Endodermal cell (in vitro differentiated cells): ENCODE measurements around the gene SLC7A9. TPM values are rescaled to one million over a fixed set of nuclear protein-coding genes. Genes with fewer than 3 reads are reported as not detected.
"Not testable (repeated sequence)": the region's sequence is repeated elsewhere in the genome, so short reads cannot be mapped to it uniquely, and the experiment has no call there.

Experiments used
- DNase-seq: peaks from one replicate; pipeline ENCODE4 v3.0.0-alpha.2; 2017
- H3K27ac ChIP-seq: 2 replicates; pipeline ENCODE4 v1.5.1; 2013; ENCODE audit warnings: mild to moderate bottlenecking, low read depth, low read length, moderate library complexity
- H3K27me3 ChIP-seq: 2 replicates; pipeline ENCODE4 v1.6.1; 2013; ENCODE audit warnings: mild to moderate bottlenecking, low read length, moderate library complexity; ENCODE audit not compliant: insufficient read depth, control insufficient read depth, poor library complexity, severe bottlenecking
- H3K36me3 ChIP-seq: 2 replicates; pipeline ENCODE4 v1.7.0; 2013; ENCODE audit warnings: mild to moderate bottlenecking, low read length, moderate library complexity; ENCODE audit not compliant: control insufficient read depth, insufficient read depth
- H3K4me1 ChIP-seq: one replicate; pipeline ENCODE4 v1.7.0; 2013; ENCODE audit warnings: low read length; ENCODE audit not compliant: control insufficient read depth, insufficient read depth
- H3K4me3 ChIP-seq: 2 replicates; pipeline ENCODE4 v1.5.1; 2013; ENCODE audit warnings: mild to moderate bottlenecking, low read length, moderate library complexity
- H3K9ac ChIP-seq: 2 replicates; pipeline ENCODE4 v1.6.1; 2013; ENCODE audit warnings: mild to moderate bottlenecking, low read length, moderate library complexity; ENCODE audit not compliant: poor library complexity, severe bottlenecking; ENCODE audit errors: extremely low read depth
- H3K9me3 ChIP-seq: 2 replicates; pipeline ENCODE4 v1.6.1; 2013; ENCODE audit warnings: mild to moderate bottlenecking, low read length, moderate library complexity; ENCODE audit not compliant: control insufficient read depth
- H3K27ac Mint-ChIP-seq: 2 replicates; pipeline ENCODE4 v1.8.0; 2020; ENCODE audit warnings: mixed read lengths
- H3K27me3 Mint-ChIP-seq: 2 replicates; pipeline ENCODE4 v1.8.0; 2021; ENCODE audit warnings: mild to moderate bottlenecking, mixed read lengths; ENCODE audit not compliant: insufficient read depth
- H3K36me3 Mint-ChIP-seq: 2 replicates; pipeline ENCODE4 v1.8.0; 2020; ENCODE audit warnings: low read depth, mixed read lengths
- H3K4me1 Mint-ChIP-seq: 2 replicates; pipeline ENCODE4 v1.8.0; 2020; ENCODE audit warnings: mixed read lengths
- H3K4me3 Mint-ChIP-seq: 2 replicates; pipeline ENCODE4 v1.8.0; 2020; ENCODE audit warnings: mild to moderate bottlenecking, moderate library complexity, mixed read lengths
- H3K9me3 Mint-ChIP-seq: 2 replicates; pipeline ENCODE4 v1.8.0; 2020; ENCODE audit warnings: mild to moderate bottlenecking, mixed read lengths
- CTCF ChIP-seq: fragments of 200-600 bp; sonication (generic); conservative IDR thresholded peaks from 2 replicates; pipeline ENCODE4 v1.5.0; 2021; ENCODE audit warnings: antibody characterized with exemption, mild to moderate bottlenecking
- WGBS, 2 experiments: methylation state at CpG; one replicate each; pipeline versions ENCODE4 v1.1.5 to v1.1.7; 2013; ENCODE audit warnings: missing lambda C conversion rate in 2 of 2, mixed read lengths in 1 of 2; ENCODE audit not compliant: insufficient coverage in 1 of 2, insufficient read length in 1 of 2; 5-methylcytosine and 5-hydroxymethylcytosine counted together
- total RNA-seq, 2 donors: library from RNA; stranded (reverse); fragmentation: NEBNext Ultra II Directional in 1 of 2; extraction: Animal tissue kit (Norgen Biotek cat#: 25700) in 1 of 2; gene quantifications; 2 replicates in 1 of 2; 3 replicates in 1 of 2; pipeline ENCODE4 v1.2.1, GENCODE V29; 2021

The SLC7A9 gene
- total RNA-seq, 2 donors from 2014 or later: 0.18 TPM; not detected in 1

GRCh38 chr19:32887572-32888215 lies 18.1 kb upstream of the SLC7A9 start:
- H3K27ac ChIP-seq: no peak overlapping the region
- Mint-ChIP-seq H3K27ac (no peak overlapping the region), H3K9me3 (peaks cover 11% of the 10 kb centered on the region), H3K4me1 (no peaks in the 10 kb centered on the region), H3K27me3 (no peaks in the 10 kb centered on the region), H3K4me3 (no peak overlapping the region), H3K36me3 (peaks cover 31% of the 10 kb centered on the region)
- H3K4me3 ChIP-seq: no peak overlapping the region
- no peak for TF ChIP-seq CTCF
- no peak for DNase-seq
- H3K9me3 ChIP-seq: peaks cover 11% of the 10 kb centered on the region
- H3K36me3 ChIP-seq: peaks cover 3% of the 10 kb centered on the region
- no peak overlapping the region for H3K9ac ChIP-seq
- H3K4me1 ChIP-seq: no peaks in the 10 kb centered on the region
- H3K27me3 ChIP-seq: no peaks in the 10 kb centered on the region
- WGBS, 2 experiments: 75 to 88% methylated on average over 2 to 4 of the region's 4 CpGs

- no peaks in the 10 kb centered on the region for H3K4me1 ChIP-seq
- no peak overlapping the region for H3K27ac ChIP-seq
- H3K9ac ChIP-seq: no peak overlapping the region
- H3K36me3 ChIP-seq: peaks cover 3% of the 10 kb centered on the region
- 92 to 100% methylated on average over 2 to 7 of the region's 7 CpGs for WGBS, 2 experiments
- TF ChIP-seq CTCF: no peak
- no peaks in the 10 kb centered on the region for H3K4me1 Mint-ChIP-seq
- H3K27ac Mint-ChIP-seq: peak overlapping the region; percentile 20
- no peak overlapping the region for H3K4me3 Mint-ChIP-seq
- no peaks in the 10 kb centered on the region for H3K9me3 ChIP-seq
- DNase-seq: no peak
- H3K36me3 Mint-ChIP-seq: peaks cover 19% of the 10 kb centered on the region
- no peaks in the 10 kb centered on the region for H3K27me3 Mint-ChIP-seq
- no peaks in the 10 kb centered on the region for H3K27me3 ChIP-seq
- no peaks in the 10 kb centered on the region for H3K9me3 Mint-ChIP-seq
- H3K4me3 ChIP-seq: no peak overlapping the region
Observed at GRCh38 chr19:32886241-32886640, 16.7 kb upstream of the SLC7A9 start.

GRCh38 chr19:32885255-32885654 lies 15.7 kb upstream of the SLC7A9 start:
- H3K27ac Mint-ChIP-seq, H3K4me3 Mint-ChIP-seq, H3K9me3 ChIP-seq, H3K4me1 ChIP-seq, H3K9ac ChIP-seq, H3K4me3 ChIP-seq, H3K27ac ChIP-seq, H3K9me3 Mint-ChIP-seq, H3K4me1 Mint-ChIP-seq, H3K27me3 ChIP-seq, H3K36me3 ChIP-seq, H3K27me3 Mint-ChIP-seq, DNase-seq: not testable (repeated sequence)
- peaks cover 17% of the 10 kb centered on the region for H3K36me3 Mint-ChIP-seq
- 82 to 92% methylated on average over 4 to 5 of the region's 5 CpGs for WGBS, 2 experiments

- Mint-ChIP-seq H3K27me3 (no peaks in the 10 kb centered on the region), H3K36me3 (peaks cover 23% of the 10 kb centered on the region), H3K9me3 (no peaks in the 10 kb centered on the region), H3K27ac (no peak overlapping the region), H3K4me1 (no peaks in the 10 kb centered on the region), H3K4me3 (no peak overlapping the region)
- Histone ChIP-seq H3K27me3 (no peaks in the 10 kb centered on the region), H3K4me3 (no peak overlapping the region), H3K27ac (no peak overlapping the region), H3K9ac (no peak overlapping the region), H3K9me3 (no peaks in the 10 kb centered on the region), H3K4me1 (no peaks in the 10 kb centered on the region), H3K36me3 (peaks cover 8% of the 10 kb centered on the region)
- no peak for DNase-seq
- WGBS, 2 experiments: 94 to 99% methylated on average over 8 to 12 of the region's 12 CpGs
- peak; percentile 22 for TF ChIP-seq CTCF
Observed at GRCh38 chr19:32881766-32882165, 12.2 kb upstream of the SLC7A9 start.
